Neural crest cell (in vitro differentiated cells): ENCODE measurements around the gene STK17B. TPM values are rescaled to one million over a fixed set of nuclear protein-coding genes. Genes with fewer than 3 reads are reported as not detected.
A peak's percentile ranks its signal among the peaks of the same experiment; 100 is the strongest.

ENCODE experiments used
- DNase-seq: peaks from one replicate; pipeline ENCODE4 v3.0.0; 2021; ENCODE audit warnings: low read depth, mixed read lengths, low spot score
- H3K27ac Mint-ChIP-seq: one replicate; pipeline ENCODE4 v1.8.0; 2021; ENCODE audit warnings: mild to moderate bottlenecking, mixed read lengths; ENCODE audit not compliant: unreplicated experiment
- H3K27me3 Mint-ChIP-seq: 2 replicates; pipeline ENCODE4 v1.8.0; 2021; ENCODE audit warnings: low read depth, mild to moderate bottlenecking, mixed read lengths
- H3K36me3 Mint-ChIP-seq: 2 replicates; pipeline ENCODE4 v1.8.0; 2021; ENCODE audit warnings: low read depth, mild to moderate bottlenecking, mixed read lengths
- H3K4me1 Mint-ChIP-seq: 2 replicates; pipeline ENCODE4 v1.8.0; 2021; ENCODE audit warnings: mixed read lengths
- H3K4me3 Mint-ChIP-seq: one replicate; pipeline ENCODE4 v1.8.0; 2021; ENCODE audit warnings: mild to moderate bottlenecking, mixed read lengths
- H3K9me3 Mint-ChIP-seq: 2 replicates; pipeline ENCODE4 v1.8.0; 2021; ENCODE audit warnings: mixed read lengths
- total RNA-seq: library from RNA; stranded (reverse); gene quantifications from 2 replicates; pipeline ENCODE4 v1.2.1, GENCODE V29; 2021
- TF ChIP-seq, protein P1 (sequence below): fragments of 200-600 bp; sonication (generic); conservative IDR thresholded peaks from 2 replicates; pipeline ENCODE4 v1.5.0; 2021; ENCODE audit warnings: antibody characterized with exemption, mild to moderate bottlenecking

The STK17B gene
- total RNA-seq, 1 donor from 2014 or later, result 7.3 TPM

DNA sequence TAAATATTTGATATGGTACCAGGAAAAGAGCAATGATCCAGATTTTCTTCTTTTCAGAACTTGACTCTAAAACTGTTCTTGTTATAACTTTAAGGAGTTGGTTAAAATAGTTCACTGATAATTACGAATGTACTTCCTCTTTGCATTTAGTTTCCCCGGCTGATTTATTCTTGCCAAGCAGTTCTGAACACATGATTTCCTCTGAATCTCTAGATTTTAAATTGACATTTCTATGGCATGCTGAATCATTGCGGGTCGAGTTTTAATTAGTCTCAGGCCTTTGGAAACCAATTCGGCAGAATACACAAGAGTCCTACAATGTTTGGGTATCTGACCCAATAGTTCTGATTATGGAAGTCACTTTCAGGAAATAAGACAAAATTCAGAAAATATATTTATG, 65.4 kb downstream of the STK17B start:
- H3K4me3 Mint-ChIP-seq, result no peak overlapping the region
- no peak for DNase-seq
- peaks cover 2% of the 10 kb centered on the region for H3K9me3 Mint-ChIP-seq
- peaks cover 4% of the 10 kb centered on the region for H3K4me1 Mint-ChIP-seq
- TF ChIP-seq, protein P1, sequence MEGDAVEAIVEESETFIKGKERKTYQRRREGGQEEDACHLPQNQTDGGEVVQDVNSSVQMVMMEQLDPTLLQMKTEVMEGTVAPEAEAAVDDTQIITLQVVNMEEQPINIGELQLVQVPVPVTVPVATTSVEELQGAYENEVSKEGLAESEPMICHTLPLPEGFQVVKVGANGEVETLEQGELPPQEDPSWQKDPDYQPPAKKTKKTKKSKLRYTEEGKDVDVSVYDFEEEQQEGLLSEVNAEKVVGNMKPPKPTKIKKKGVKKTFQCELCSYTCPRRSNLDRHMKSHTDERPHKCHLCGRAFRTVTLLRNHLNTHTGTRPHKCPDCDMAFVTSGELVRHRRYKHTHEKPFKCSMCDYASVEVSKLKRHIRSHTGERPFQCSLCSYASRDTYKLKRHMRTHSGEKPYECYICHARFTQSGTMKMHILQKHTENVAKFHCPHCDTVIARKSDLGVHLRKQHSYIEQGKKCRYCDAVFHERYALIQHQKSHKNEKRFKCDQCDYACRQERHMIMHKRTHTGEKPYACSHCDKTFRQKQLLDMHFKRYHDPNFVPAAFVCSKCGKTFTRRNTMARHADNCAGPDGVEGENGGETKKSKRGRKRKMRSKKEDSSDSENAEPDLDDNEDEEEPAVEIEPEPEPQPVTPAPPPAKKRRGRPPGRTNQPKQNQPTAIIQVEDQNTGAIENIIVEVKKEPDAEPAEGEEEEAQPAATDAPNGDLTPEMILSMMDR, result no peak
- no peaks in the 10 kb centered on the region for H3K36me3 Mint-ChIP-seq
- H3K27me3 Mint-ChIP-seq, result no peaks in the 10 kb centered on the region
- H3K27ac Mint-ChIP-seq, result no peak overlapping the region

DNA sequence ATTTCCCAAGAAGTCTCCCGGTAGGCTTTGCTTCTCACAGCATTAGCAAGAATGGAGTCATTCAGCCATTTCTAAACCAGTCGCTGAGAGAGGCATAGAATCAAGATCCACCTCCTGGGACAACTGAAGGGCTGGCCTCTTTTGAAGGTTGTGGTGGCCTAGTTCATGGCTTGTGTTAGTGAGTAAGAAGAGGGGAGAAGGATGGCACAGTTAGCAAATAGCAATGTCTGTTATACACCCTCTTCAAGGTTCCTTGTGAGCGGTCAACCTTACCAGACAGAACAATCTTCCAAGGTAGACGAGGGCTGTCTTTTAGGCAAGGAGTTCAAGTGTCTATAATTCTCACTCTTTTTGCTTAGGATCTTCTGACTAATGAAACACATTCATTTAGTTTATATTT, 67.3 kb downstream of the STK17B start:
- DNase-seq, result no peak
- peaks cover 4% of the 10 kb centered on the region for H3K4me1 Mint-ChIP-seq
- TF ChIP-seq, protein P1, result no peak
- H3K36me3 Mint-ChIP-seq, result no peaks in the 10 kb centered on the region
- H3K27ac Mint-ChIP-seq, result no peak overlapping the region
- H3K4me3 Mint-ChIP-seq, result no peak overlapping the region
- no peaks in the 10 kb centered on the region for H3K27me3 Mint-ChIP-seq
- peaks cover 2% of the 10 kb centered on the region for H3K9me3 Mint-ChIP-seq

DNA sequence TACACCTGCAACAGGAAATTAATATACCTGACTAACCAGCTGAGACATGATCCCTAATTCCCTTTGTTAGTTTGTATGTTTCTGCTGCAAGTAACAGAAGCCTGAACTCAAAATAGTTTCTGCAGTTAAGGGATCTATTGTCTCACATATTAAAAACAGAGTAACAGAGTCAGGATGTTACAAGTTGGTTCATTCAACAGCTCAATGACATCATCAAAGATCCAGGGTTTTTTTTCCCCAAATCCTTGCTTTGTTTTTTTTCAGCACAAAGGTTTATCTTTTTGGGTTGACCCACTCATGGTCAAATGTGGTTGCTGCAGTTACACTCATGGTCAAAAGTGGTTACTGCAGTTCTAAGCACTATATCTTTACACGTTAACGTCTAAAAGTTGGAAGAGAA, 67.8 kb downstream of the STK17B start:
- Mint-ChIP-seq H3K4me1 (peaks cover 4% of the 10 kb centered on the region), H3K27me3 (no peaks in the 10 kb centered on the region), H3K27ac (no peak overlapping the region), H3K4me3 (no peak overlapping the region), H3K9me3 (peaks cover 2% of the 10 kb centered on the region), H3K36me3 (no peaks in the 10 kb centered on the region)
- TF ChIP-seq, protein P1, result no peak
- no peak for DNase-seq

DNA sequence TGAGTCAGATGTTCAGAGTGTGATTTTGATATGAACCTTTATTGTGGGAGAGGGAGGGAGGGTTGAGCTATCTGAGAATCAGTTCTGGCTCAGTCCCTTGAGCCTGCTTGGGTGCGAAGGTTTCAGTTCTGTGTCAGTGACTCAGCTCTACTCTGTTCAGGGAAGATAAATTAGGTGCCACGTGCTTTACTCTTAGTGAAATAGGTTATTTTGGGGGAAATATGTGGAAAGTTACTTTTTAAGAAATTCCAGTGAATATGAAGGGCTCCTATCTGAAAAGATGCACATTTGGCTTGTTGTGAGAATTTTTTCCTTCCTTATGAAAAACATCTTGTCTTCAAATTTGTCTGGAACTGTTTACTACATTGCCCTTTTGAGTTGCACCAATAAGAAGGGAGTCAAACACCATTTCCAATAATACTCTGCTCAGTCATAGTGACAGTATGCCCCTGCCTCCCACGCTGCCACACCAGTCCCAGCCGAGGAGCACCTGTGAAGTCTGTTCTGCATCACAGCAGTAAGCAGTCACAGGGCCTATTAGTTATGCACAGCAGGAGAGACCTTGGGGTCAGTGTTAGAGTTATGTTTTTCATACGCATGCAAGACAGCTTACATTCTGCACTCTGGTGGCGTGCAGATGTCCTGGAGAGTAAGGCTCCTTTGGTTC, 69.9 kb downstream of the STK17B start:
- no peak for DNase-seq
- Mint-ChIP-seq H3K9me3 (peaks cover 2% of the 10 kb centered on the region), H3K27ac (peak overlapping the region; percentile 74), H3K4me1 (peaks cover 4% of the 10 kb centered on the region), H3K27me3 (no peaks in the 10 kb centered on the region), H3K4me3 (no peak overlapping the region), H3K36me3 (no peaks in the 10 kb centered on the region)
- TF ChIP-seq, protein P1, result no peak

DNA sequence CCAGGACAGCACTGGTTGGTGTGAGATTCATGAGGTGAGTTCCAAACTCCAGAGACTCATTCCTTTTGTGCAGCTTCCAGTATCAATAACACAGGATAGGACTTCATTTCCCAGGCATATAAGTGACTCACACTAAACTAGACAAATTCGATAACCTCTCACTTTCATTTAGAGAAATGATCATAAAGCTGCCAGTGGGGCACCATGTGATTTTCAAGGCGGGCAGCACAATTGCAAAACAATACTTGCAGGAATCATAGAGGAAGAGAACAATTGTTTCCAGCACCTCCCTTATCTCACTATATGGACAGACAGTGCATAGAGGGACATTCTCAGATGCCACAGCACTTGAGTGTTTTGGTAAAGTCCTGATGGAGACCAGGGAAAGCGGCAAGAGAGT, 71.5 kb downstream of the STK17B start:
- no peak overlapping the region for H3K27ac Mint-ChIP-seq
- no peaks in the 10 kb centered on the region for H3K27me3 Mint-ChIP-seq
- H3K4me3 Mint-ChIP-seq, result no peak overlapping the region
- DNase-seq, result no peak
- H3K4me1 Mint-ChIP-seq, result peaks cover 4% of the 10 kb centered on the region
- TF ChIP-seq, protein P1, result no peak
- H3K9me3 Mint-ChIP-seq, result peaks cover 3% of the 10 kb centered on the region
- H3K36me3 Mint-ChIP-seq, result peaks cover under 1% of the 10 kb centered on the region
